Keratinocyte (primary cell): ENCODE measurements around the gene ZNF768. TPM values are rescaled to one million over a fixed set of nuclear protein-coding genes. Genes with fewer than 3 reads are reported as not detected.

ENCODE experiments used
- DNase-seq: peaks from one replicate; pipeline ENCODE4 v3.0.0-alpha.2; 2011; ENCODE audit warnings: low read depth, missing footprints, low spot score
- FAIRE-seq: peaks from 2 replicates; lab custom pipeline; 2011; peaks lifted over from hg19 to GRCh38; lab: Jason Lieb, UNC
- H2AFZ ChIP-seq: 2 replicates; pipeline ENCODE4 v1.6.0; 2012; ENCODE audit warnings: low read length, control low read depth, inconsistent platforms; ENCODE audit not compliant: control insufficient read depth
- H3K27ac ChIP-seq: 2 replicates; pipeline ENCODE4 v1.5.1; 2011; ENCODE audit warnings: low read length; ENCODE audit not compliant: control insufficient read depth, insufficient read depth
- H3K27me3 ChIP-seq: 3 replicates; pipeline ENCODE4 v1.6.0; 2011; ENCODE audit warnings: low read length; ENCODE audit not compliant: control insufficient read depth, insufficient read depth; ENCODE audit errors: extremely low read depth
- H3K36me3 ChIP-seq, 2 experiments: 2 replicates in 1 of 2; 3 replicates in 1 of 2; pipeline ENCODE4 v1.5.1; 2011; ENCODE audit warnings: low read length in 2 of 2, mild to moderate bottlenecking in 1 of 2; ENCODE audit not compliant: control insufficient read depth in 2 of 2, insufficient read depth in 2 of 2; ENCODE audit errors: extremely low read depth in 1 of 2
- H3K4me1 ChIP-seq: 3 replicates; pipeline ENCODE4 v1.5.1; 2011; ENCODE audit warnings: low read length; ENCODE audit not compliant: control insufficient read depth, insufficient read depth; ENCODE audit errors: extremely low read depth
- H3K4me2 ChIP-seq: 3 replicates; pipeline ENCODE4 v1.6.0; 2011; ENCODE audit warnings: low read depth, low read length; ENCODE audit not compliant: control insufficient read depth, insufficient read depth; ENCODE audit errors: extremely low read depth
- H3K4me3 ChIP-seq, 3 experiments: fragments of 200-600 bp in 1 of 3; sonication (generic) in 1 of 3; 2 replicates in 2 of 3; 3 replicates in 1 of 3; pipeline ENCODE4 v1.5.1; 2011 to 2016; ENCODE audit warnings: low read length in 3 of 3, mild to moderate bottlenecking in 3 of 3, control low read depth in 2 of 3, inconsistent platforms in 1 of 3, low read depth in 1 of 3, mixed read lengths in 1 of 3, mixed run types in 1 of 3, moderate library complexity in 1 of 3; ENCODE audit not compliant: control insufficient read depth in 2 of 3, insufficient read depth in 2 of 3; ENCODE audit errors: extremely low read depth in 1 of 3
- H3K79me2 ChIP-seq: 2 replicates; pipeline ENCODE4 v1.6.0; 2012; ENCODE audit warnings: low read length; ENCODE audit not compliant: control insufficient read depth, insufficient read depth
- H3K9ac ChIP-seq: 3 replicates; pipeline ENCODE4 v1.6.0; 2011; ENCODE audit warnings: low read length; ENCODE audit not compliant: control insufficient read depth, insufficient read depth; ENCODE audit errors: extremely low read depth
- H3K9me1 ChIP-seq: 3 replicates; pipeline ENCODE4 v1.6.0; 2011; ENCODE audit warnings: low read length; ENCODE audit not compliant: control insufficient read depth, insufficient read depth; ENCODE audit errors: extremely low read depth
- H3K9me3 ChIP-seq: 2 replicates; pipeline ENCODE4 v1.5.1; 2012; ENCODE audit warnings: low read depth, low read length; ENCODE audit not compliant: control insufficient read depth
- H4K20me1 ChIP-seq: 3 replicates; pipeline ENCODE4 v1.6.0; 2011; ENCODE audit warnings: low read length; ENCODE audit not compliant: control insufficient read depth, insufficient read depth; ENCODE audit errors: extremely low read depth
- CTCF ChIP-seq, 3 experiments: IDR thresholded peaks in 1 of 3; conservative IDR thresholded peaks in 1 of 3; optimal IDR thresholded peaks in 1 of 3; 2 replicates in 2 of 3; 3 replicates in 1 of 3; pipeline versions ENCODE3 to v1.5.1; 2011; ENCODE audit warnings: low read length in 3 of 3, mild to moderate bottlenecking in 3 of 3, moderate library complexity in 2 of 3, control low read depth in 1 of 3, inconsistent platforms in 1 of 3; ENCODE audit not compliant: insufficient read depth in 2 of 3; ENCODE audit errors: extremely low read depth in 1 of 3
- EZH2 ChIP-seq: IDR thresholded peaks from one replicate; pipeline ENCODE4 v1.6.1; 2012; ENCODE audit warnings: inconsistent platforms, mild to moderate bottlenecking, low read length, moderate library complexity
- dilution Hi-C: fragments of 300-500 bp; cut with MboI; formaldehyde crosslinking; loops from one replicate; pipeline ENCODE4 v1.7.0; 2020; ENCODE audit warnings: low sequenced_read_pairs; ENCODE audit not compliant: extremely low pct_ligation_motif_present
- polyA plus RNA-seq, 5 experiments: library from polyadenylated mRNA; depleted of rRNA in 3 of 5; stranded (reverse) in 3 of 5; stranded (forward) in 1 of 5; unstranded in 1 of 5; fragments of >200 nt; gene quantifications; 1 replicate in 1 of 5; 2 replicates in 3 of 5; 3 replicates in 1 of 5; pipeline versions ENCODE4 v1.2.1 to v1.2.3, GENCODE V29; 2011 to 2012; ENCODE audit warnings: missing spikeins in 2 of 5, low read depth in 1 of 5, low replicate concordance in 1 of 5

The ZNF768 gene
- polyA plus RNA-seq, 1 donor (not counting 4 experiments of a cell fraction or from before 2014, with no cell fraction given), result 10.9 TPM

- FAIRE-seq, result peak; percentile 95
- Histone ChIP-seq H3K9me1 (no peaks in the 10 kb centered on the region), H3K27me3 (no peaks in the 10 kb centered on the region), H3K27ac (peak overlapping the region; percentile 91), H3K4me3 (peak overlapping the region; percentile 49 to 71 (median 63)), H3K9me3 (no peaks in the 10 kb centered on the region), H4K20me1 (no peaks in the 10 kb centered on the region), H3K79me2 (no peaks in the 10 kb centered on the region), H3K9ac (peak overlapping the region; percentile 93), H3K4me2 (peak overlapping the region; percentile 96), H3K36me3 (no peaks in the 10 kb centered on the region), H3K4me1 (peaks cover 20% of the 10 kb centered on the region), H2AFZ (peak overlapping the region; percentile 65)
- TF ChIP-seq CTCF (optimal IDR thresholded peaks at IDR 0.05 in 1 of 3, IDR thresholded peaks at IDR 0.05 in 1 of 3, conservative IDR thresholded peaks at IDR 0.05 in 1 of 3; ENCODE audit: extremely low read depth in 1 of 3, insufficient read depth in 2 of 3, low read length in 3 of 3), result no peak
- TF ChIP-seq EZH2, result no peak
- DNase-seq, result no peak
- dilution Hi-C loops, result no loop called here
Observed at GRCh38 chr16:30527635-30528178, 1.3 kb upstream of the ZNF768 start.

- Histone ChIP-seq H3K4me2 (peak overlapping the region; percentile 96), H3K27me3 (no peaks in the 10 kb centered on the region), H3K9ac (peak overlapping the region; percentile 93), H3K9me1 (no peaks in the 10 kb centered on the region), H4K20me1 (no peaks in the 10 kb centered on the region), H3K4me3 (peak overlapping the region; percentile 63 to 84 (median 76)), H3K79me2 (no peaks in the 10 kb centered on the region), H3K36me3 (no peaks in the 10 kb centered on the region), H3K9me3 (no peaks in the 10 kb centered on the region), H2AFZ (peak overlapping the region; percentile 77), H3K27ac (peak overlapping the region; percentile 91), H3K4me1 (peaks cover 20% of the 10 kb centered on the region)
- DNase-seq (peak; percentile 78), FAIRE-seq (no peak)
- dilution Hi-C loops, result no loop called here
- TF ChIP-seq CTCF (optimal IDR thresholded peaks at IDR 0.05 in 1 of 3, IDR thresholded peaks at IDR 0.05 in 1 of 3, conservative IDR thresholded peaks at IDR 0.05 in 1 of 3; ENCODE audit: extremely low read depth in 1 of 3, insufficient read depth in 2 of 3, low read length in 3 of 3), result peak; percentile 12 to 53 (median 31)
- no peak for TF ChIP-seq EZH2
Observed at GRCh38 chr16:30526823-30527634, 663 bp upstream of the ZNF768 start.
